GM13976 (cell line): Measurements from ENCODE around the gene C11orf52.

Source experiments
- DNase-seq: peaks from one replicate; pipeline ENCODE4 v3.0.0; 2012; ENCODE audit warnings: low spot score
- CTCF ChIP-seq: IDR thresholded peaks from 2 replicates; pipeline ENCODE4 v1.5.1; 2012; ENCODE audit warnings: borderline replicate concordance, mild to moderate bottlenecking; ENCODE audit not compliant: insufficient read depth; ENCODE audit errors: extremely low read depth, missing control alignments, control extremely low read depth
- in situ Hi-C: fragments of 300-500 bp; cut with MboI; formaldehyde crosslinking; loops from one replicate; pipeline ENCODE4 v1.12.0; 2022; ENCODE audit warnings: low sequenced_read_pairs, mixed read lengths, inconsistent platforms; ENCODE audit not compliant: unreplicated experiment

Gene C11orf52

GRCh38 chr11:111913031-111913861, 5.5 kb upstream of the C11orf52 start:
- DNase-seq: no peak
- in situ Hi-C loops: no loop called here
- TF ChIP-seq CTCF: no peak

- in situ Hi-C loops: no loop called here
- TF ChIP-seq CTCF: no peak
- DNase-seq: no peak
Observed at GRCh38 chr11:111913997-111914396, 4.7 kb upstream of the C11orf52 start.

- TF ChIP-seq CTCF: no peak
- no peak for DNase-seq
- in situ Hi-C loops: no loop called here
Observed at GRCh38 chr11:111916768-111917167, 1.9 kb upstream of the C11orf52 start.

- DNase-seq: no peak
- TF ChIP-seq CTCF: no peak
- in situ Hi-C loops: no loop called here
Observed at GRCh38 chr11:111917312-111917711, 1.4 kb upstream of the C11orf52 start.

- in situ Hi-C loops: no loop called here
- no peak for TF ChIP-seq CTCF
- DNase-seq: no peak
Observed at GRCh38 chr11:111917788-111918187, 925 bp upstream of the C11orf52 start.

- no peak for TF ChIP-seq CTCF
- no peak for DNase-seq
- in situ Hi-C loops: no loop called here
Observed at GRCh38 chr11:111920908-111921307, 2.2 kb downstream of the C11orf52 start.
